GM13977 (cell line): ENCODE measurements around the gene CTNNA2.

Experiments used
- DNase-seq: peaks from one replicate; pipeline ENCODE4 v3.0.0; 2012; ENCODE audit warnings: low spot score
- CTCF ChIP-seq: IDR thresholded peaks from 2 replicates; pipeline ENCODE4 v1.5.1; 2012; ENCODE audit warnings: mild to moderate bottlenecking, control low read depth; ENCODE audit not compliant: insufficient read depth; ENCODE audit errors: extremely low read depth, missing control alignments
- in situ Hi-C: fragments of 300-500 bp; cut with MboI; formaldehyde crosslinking; loops from one replicate; pipeline ENCODE4 v1.12.0; 2022; ENCODE audit warnings: low sequenced_read_pairs, low pct_unique_long_range_greater_than_20kb, mixed read lengths, inconsistent platforms; ENCODE audit not compliant: unreplicated experiment

CTNNA2 gene

DNA sequence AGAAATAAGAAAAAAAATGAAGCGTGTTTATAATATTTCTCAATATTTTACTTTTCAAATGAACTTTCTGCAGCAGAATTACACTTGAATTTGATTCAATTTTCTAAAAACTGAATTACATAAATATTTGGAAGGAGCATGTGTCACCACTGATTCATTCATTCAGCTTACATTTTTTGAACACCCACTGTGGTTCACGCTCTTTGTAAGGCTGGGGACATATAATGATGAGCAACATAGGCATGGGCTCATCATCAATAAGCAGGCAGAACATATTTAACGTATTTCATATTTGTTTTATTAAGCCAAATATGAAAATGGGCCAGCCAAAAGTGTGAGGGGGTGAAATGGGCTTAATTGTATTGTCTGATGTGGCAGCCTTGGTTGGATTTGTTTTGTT is 209.1 kb downstream of the CTNNA2 start:
- TF ChIP-seq CTCF: no peak
- DNase-seq: no peak
- in situ Hi-C loops: no loop called here

- in situ Hi-C loops: no loop called here
- TF ChIP-seq CTCF: no peak
- no peak for DNase-seq
Observed at GRCh38 chr2:79723830-79724229, 211.0 kb downstream of the CTNNA2 start.

DNA sequence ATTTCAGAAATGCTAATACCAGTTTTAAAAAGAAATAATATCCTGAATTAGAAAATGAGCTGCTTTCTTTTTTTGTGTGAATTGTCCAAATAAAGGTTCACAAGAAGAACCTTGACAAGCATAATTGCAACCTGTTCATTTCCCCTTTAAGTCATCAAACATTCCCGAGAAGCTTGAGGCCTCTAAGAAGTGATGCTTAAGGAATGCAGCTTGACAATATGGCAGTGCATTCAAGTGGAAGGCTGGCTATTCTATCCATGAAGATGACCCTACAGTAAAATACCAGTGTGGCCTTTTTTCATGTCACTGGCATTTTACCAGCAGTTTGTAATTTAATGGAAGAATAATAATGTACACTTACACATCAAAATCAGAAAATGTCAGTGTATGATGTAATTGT is 216.7 kb downstream of the CTNNA2 start:
- no peak for DNase-seq
- in situ Hi-C loops: no loop called here
- TF ChIP-seq CTCF: no peak

DNA sequence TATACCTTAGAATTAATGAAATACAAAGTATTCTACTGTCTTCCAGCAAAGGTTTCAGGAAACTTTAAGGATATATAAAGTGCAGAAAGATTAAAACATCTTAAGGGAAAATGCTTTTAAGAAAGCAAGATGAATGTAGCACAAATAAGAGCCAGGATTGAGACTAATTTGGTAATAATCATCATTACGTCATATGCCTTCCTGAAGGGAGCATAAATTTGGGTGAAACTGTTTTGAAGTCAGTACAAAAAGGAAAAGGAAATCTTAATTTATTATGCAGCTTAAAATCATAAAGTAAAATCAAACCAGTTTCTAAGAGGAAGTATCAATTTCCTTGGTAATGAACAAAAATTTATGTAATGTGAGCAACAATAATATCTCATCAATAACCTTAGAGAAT is 221.7 kb downstream of the CTNNA2 start:
- TF ChIP-seq CTCF: no peak
- in situ Hi-C loops: no loop called here

GRCh38 chr2:79740879-79741443 is 228.1 kb downstream of the CTNNA2 start:
- in situ Hi-C loops: no loop called here
- no peak for DNase-seq
- TF ChIP-seq CTCF: no peak

More for the DNA sequence above, 221.7 kb downstream of the CTNNA2 start:
- no peak for DNase-seq

GRCh38 chr2:79750321-79750720 is 237.5 kb downstream of the CTNNA2 start:
- no peak for DNase-seq
- no peak for TF ChIP-seq CTCF
- in situ Hi-C loops: no loop called here

DNA sequence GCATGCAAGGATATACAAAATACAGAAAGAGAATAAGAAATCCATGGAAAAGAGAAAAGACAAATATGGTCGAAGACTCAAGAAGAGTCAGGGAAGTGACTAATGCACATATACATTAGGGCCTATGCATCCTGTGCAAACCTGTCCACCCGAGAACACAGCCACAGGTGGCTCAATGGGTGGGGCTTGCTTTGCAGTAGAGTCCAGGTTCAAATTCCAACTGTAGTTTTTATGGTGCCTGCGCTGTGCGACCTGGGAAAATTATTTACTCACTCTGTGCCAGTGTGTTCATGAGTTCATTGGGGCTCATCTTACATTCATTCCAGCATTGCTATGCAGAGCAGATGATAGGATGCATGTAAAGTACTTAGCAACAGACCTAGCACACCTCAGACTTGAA is 244.7 kb downstream of the CTNNA2 start:
- in situ Hi-C loops: no loop called here
- no peak for DNase-seq
- no peak for TF ChIP-seq CTCF
